Erythroblast (primary cell): Measurements from ENCODE around the gene STON1.

Experiments
- GATA1 ChIP-seq: IDR thresholded peaks from 2 replicates; pipeline ENCODE4 v1.6.1; 2011; ENCODE audit warnings: low read depth, mild to moderate bottlenecking, control low read depth, low read length, moderate library complexity
- POLR2A ChIP-seq: IDR thresholded peaks from 2 replicates; pipeline ENCODE4 v1.6.1; 2011; ENCODE audit warnings: mild to moderate bottlenecking, low read length

GRCh38 chr2:48569433-48569832 is 39.5 kb downstream of the STON1 start:
- no peak for TF ChIP-seq POLR2A
- no peak for TF ChIP-seq GATA1
